Kasumi-1 (cell line): ENCODE results near the gene EXOC6B.

Source experiments
- DNase-seq, 2 experiments: peaks; one replicate each; lab custom pipeline; 2025; lab: John Stamatoyannopoulos, UW

Gene EXOC6B

GRCh38 chr2:72361042-72361441, 464.8 kb downstream of the EXOC6B start:
- no peak for DNase-seq

- DNase-seq: no peak
Measured at GRCh38 chr2:72350852-72351251, 475.0 kb downstream of the EXOC6B start.

- no peak for DNase-seq
Measured at GRCh38 chr2:72349016-72349415, 476.8 kb downstream of the EXOC6B start.

DNA sequence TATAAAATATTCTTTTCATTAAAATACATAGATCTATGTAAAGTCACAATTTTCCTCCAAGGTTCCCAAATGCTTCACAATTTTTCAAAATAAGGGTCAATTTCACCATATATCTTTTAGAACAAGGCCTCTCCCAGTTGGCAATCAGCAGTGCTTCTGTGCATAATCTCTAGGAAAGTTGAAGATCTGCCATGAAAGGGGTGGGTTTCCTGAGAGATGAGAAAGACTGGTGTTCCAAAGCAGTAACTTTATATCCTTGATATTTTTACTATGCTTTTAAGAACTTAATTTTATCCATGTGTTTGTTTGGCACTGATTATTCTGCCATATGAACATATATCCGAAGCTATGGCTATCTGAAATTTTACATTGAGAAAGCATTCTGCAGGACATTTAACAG, 478.8 kb downstream of the EXOC6B start:
- DNase-seq: no peak

- DNase-seq: no peak
Measured at GRCh38 chr2:72341639-72342038, 484.2 kb downstream of the EXOC6B start.

DNA sequence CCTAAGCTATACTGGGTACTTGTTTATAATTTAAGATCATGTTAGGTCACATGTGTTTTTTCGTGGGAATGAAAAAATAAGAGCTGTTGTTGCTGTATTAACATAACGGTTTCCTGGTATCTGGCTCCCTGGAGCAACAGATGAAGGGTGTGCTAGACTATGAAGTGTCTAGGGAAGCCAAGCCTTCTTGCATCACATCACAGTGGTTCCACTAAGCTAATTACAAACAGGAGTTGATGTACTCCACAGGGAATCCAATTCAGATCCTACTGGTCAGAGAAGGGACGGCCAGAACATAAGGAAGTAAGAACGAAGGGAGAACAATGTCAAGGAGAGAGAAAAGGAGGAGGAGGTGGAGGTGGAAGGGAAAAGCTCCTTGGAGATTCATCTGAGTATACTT, 485.2 kb downstream of the EXOC6B start:
- no peak for DNase-seq

- DNase-seq: no peak
Measured at GRCh38 chr2:72338076-72338475, 487.8 kb downstream of the EXOC6B start.

- no peak for DNase-seq
Measured at GRCh38 chr2:72332720-72333119, 493.1 kb downstream of the EXOC6B start.

GRCh38 chr2:72330652-72331051, 495.2 kb downstream of the EXOC6B start:
- no peak for DNase-seq

DNA sequence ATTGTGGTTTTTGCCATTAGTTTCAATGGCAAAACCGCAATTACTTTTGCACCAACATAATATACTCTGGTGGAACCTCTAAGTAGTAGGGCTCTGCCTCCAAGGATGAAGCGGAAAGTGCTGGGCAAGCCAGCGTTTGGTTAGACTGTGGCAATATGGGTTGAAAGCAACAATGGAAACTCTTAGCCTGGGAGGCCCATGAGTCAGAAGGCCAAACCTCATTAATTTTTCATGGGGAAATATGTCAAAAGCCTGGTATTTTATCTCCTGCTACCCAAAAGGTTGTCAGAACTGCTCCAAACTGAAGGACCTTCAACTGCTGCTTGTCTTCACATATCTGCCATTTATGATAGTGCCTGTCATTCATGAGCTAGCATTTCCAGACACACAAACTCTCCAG, 499.1 kb downstream of the EXOC6B start:
- DNase-seq: no peak

DNA sequence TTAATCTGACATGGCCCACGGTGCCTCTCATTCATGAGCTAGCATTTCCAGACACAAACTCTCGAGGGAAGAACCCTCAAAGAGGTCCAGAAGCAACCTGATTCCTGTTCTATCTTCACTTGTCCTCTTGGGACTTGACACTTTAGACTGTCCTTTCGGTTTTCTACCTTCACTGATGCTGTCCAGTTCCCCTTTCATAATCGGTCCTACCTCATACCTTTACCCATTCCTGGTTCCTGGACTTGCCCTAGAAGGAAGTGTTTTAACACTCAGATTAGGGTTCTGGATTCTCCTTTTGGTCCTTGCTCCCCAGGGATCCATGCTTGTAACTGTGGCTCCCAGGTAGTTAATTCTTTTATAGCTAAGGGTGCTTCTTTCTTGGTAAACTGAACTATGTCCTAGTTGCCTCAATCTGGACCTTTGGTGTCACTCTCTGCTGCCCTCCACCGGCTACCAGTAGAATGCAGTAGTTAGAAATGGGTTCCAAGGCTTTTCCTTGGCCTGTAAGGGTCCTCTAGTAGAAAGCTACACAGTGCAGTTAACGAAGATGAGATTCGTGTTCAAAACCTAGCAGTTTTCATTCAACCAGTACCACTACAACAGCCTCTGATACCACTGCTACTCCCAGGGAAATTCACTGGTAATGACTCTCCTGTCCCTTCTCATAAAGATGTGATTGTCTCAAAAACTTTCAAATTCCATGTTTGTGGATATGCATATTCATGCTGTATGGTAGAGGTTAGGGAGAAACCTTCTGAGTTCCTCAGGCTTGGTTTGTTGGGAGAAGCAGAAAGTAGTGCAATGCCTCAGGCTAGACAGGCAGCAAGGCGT, 500.0 kb downstream of the EXOC6B start:
- peak; percentile 20 to 37 for DNase-seq

DNA sequence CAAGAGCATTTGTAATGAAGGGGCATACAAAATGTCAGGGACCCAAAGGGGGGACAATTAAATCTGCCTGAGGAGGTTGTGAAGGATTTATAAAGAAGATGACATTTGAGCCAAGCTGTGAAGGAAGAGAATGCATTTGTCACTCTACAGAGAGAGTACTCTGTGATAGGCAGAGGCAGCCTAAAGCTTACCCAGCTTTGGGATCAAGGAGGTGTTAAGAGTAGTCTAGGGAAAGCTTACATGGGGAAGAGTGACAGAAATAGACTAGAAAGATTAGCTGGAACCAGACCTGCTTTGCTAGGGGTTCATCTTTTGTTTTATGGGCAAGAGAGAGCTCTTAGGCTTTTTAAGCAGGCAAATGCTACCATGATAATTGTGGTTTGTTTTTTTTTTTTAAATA, 509.1 kb downstream of the EXOC6B start:
- no peak for DNase-seq

DNA sequence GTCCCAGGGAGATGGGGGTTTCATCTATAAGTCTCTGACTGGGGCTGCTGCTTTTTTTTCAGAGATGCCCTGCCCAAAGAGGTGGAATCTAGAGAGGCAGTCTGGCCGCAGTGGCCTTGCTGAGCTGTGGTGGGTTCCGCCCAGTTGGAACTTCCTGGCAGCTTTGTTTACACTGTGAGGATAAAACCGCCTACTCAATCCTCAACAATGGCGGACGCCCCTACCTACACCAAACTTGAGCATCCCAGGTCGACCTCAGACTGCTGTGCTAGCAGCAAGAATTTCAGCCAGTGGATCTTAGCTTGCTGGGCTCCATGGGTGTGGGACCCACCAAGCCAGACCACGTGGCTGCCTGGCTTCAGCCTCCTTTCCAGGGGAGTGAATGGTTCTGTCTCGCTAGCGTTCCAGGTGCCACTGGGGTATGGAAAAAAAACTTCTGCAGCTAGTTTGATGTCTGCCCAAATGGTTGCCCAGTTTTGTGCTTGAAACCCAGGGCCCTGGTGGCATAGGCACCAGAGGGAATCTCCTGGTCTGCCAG, 525.6 kb downstream of the EXOC6B start:
- no peak for DNase-seq

GRCh38 chr2:72293620-72294019, 532.2 kb downstream of the EXOC6B start:
- DNase-seq: no peak

DNA sequence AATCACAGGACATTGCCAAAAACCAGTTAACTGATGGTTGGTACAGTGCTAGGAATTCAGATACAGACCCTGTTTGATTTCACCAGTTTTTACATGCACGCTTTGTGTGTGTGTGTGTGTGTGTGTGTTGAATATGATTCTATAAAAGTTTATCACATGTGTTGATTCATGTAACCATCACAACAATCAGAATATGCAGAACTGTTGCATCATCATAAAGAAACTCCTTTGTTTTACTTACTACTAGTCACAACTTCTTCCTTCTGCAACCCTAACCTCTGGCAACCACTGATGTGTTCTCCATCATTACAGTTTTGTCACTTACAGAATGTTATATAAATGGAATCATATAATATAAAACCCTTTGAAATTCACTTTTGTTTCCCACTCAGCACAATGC, 533.4 kb downstream of the EXOC6B start:
- no peak for DNase-seq

DNA sequence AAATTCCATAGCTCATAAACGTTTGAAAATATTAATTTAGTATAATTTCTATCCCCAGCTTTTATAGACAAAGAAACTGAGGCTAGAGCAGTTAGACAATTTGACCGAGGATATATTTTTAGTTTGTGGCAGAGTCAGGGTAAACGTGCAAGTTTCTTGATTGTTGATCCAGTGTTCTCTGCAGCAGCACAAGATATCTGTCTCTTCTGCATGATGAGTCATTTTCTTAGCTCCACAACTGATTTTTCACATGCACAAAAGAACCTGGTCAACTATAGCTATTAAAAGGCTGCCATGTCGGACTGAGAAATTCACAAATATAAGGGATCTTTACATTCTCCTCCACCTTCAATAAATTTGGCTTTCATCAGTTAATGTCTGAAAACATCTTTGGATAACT, 534.8 kb downstream of the EXOC6B start:
- DNase-seq: no peak

DNA sequence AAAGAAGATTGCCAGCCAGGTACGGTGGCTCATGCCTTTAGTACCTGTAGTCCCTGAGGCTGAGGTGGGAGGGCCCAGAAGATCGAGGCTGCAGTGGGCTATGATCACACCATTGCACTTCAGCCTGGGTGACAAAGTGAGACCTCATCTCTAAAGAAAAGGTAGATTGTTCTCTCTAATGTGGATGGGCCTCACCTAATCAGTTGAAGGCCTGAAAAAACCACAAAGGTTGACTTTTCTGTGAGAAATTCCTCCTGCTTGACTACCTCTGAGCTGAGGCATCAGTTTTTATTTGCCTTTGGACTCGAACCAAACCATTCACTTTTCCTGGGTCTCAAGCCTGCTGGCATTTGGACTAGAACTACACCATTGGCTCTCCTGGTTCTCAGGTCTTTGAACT, 536.1 kb downstream of the EXOC6B start:
- no peak for DNase-seq

- no peak for DNase-seq
Measured at GRCh38 chr2:72289283-72289682, 536.5 kb downstream of the EXOC6B start.

GRCh38 chr2:72278046-72278445, 547.8 kb downstream of the EXOC6B start:
- DNase-seq: no peak

GRCh38 chr2:72276876-72277275, 549.0 kb downstream of the EXOC6B start:
- no peak for DNase-seq

- DNase-seq: no peak
Measured at GRCh38 chr2:72276356-72276755, 549.5 kb downstream of the EXOC6B start.

GRCh38 chr2:72275084-72275483, 550.7 kb downstream of the EXOC6B start:
- no peak for DNase-seq

- no peak for DNase-seq
Measured at GRCh38 chr2:72274380-72274797, 551.4 kb downstream of the EXOC6B start.

- no peak for DNase-seq
Measured at GRCh38 chr2:72273384-72273783, 552.4 kb downstream of the EXOC6B start.
